DOHH2 (cell line): ENCODE results near the gene MED29.

Source experiments
- H3F3A ChIP-seq: fragments of 200-600 bp; sonication (generic), shearing (Covaris generic); 2 replicates; pipeline ENCODE4 v1.6.0; 2016; ENCODE audit warnings: antibody characterized with exemption, mild to moderate bottlenecking; ENCODE audit not compliant: control insufficient read depth, insufficient read depth
- H3K27ac ChIP-seq: fragments of 200-600 bp; sonication (generic); 2 replicates; pipeline ENCODE4 v1.5.1; 2014; ENCODE audit warnings: low read depth, mild to moderate bottlenecking, low read length, moderate library complexity
- H3K27me3 ChIP-seq: fragments of 200-600 bp; sonication (generic); 2 replicates; pipeline ENCODE4 v1.6.1; 2014; ENCODE audit warnings: mild to moderate bottlenecking, low read length, mixed read lengths; ENCODE audit not compliant: control insufficient read depth
- H3K36me3 ChIP-seq: fragments of 200-600 bp; sonication (generic); 2 replicates; pipeline ENCODE4 v1.6.1; 2014; ENCODE audit warnings: mild to moderate bottlenecking, low read length, moderate library complexity, mixed read lengths; ENCODE audit not compliant: control insufficient read depth
- H3K4me1 ChIP-seq: fragments of 200-600 bp; sonication (generic); 2 replicates; pipeline ENCODE4 v1.6.1; 2014; ENCODE audit warnings: mild to moderate bottlenecking, low read length, mixed read lengths; ENCODE audit not compliant: control insufficient read depth
- H3K4me2 ChIP-seq: fragments of 200-600 bp; sonication (generic); 2 replicates; pipeline ENCODE4 v1.6.0; 2014; ENCODE audit warnings: mild to moderate bottlenecking, low read length, moderate library complexity
- H3K4me3 ChIP-seq: fragments of 200-600 bp; sonication (generic); 2 replicates; pipeline ENCODE4 v1.5.1; 2014; ENCODE audit warnings: mild to moderate bottlenecking, low read length, mixed read lengths
- H3K79me2 ChIP-seq: fragments of 200-600 bp; sonication (generic); 2 replicates; pipeline ENCODE4 v1.6.1; 2014; ENCODE audit warnings: mild to moderate bottlenecking, low read length, mixed read lengths; ENCODE audit not compliant: control insufficient read depth
- H3K9me2 ChIP-seq: fragments of 200-600 bp; sonication (generic); replicated peaks from 2 replicates; pipeline ENCODE4 v1.6.1; 2014; ENCODE audit warnings: mild to moderate bottlenecking, low read length, mixed read lengths; ENCODE audit not compliant: control insufficient read depth
- H3K9me3 ChIP-seq: fragments of 200-600 bp; sonication (generic); 2 replicates; pipeline ENCODE4 v1.6.1; 2014; ENCODE audit warnings: antibody characterized with exemption, low read length, mixed read lengths; ENCODE audit not compliant: control insufficient read depth, insufficient read depth
- H4K20me1 ChIP-seq: fragments of 200-600 bp; sonication (generic); 2 replicates; pipeline ENCODE4 v1.6.0; 2014; ENCODE audit warnings: low read depth, mild to moderate bottlenecking, antibody characterized with exemption, low read length, moderate library complexity; ENCODE audit not compliant: control insufficient read depth, insufficient read depth
- EZH2phosphoT487 ChIP-seq: fragments of 200-600 bp; sonication (generic); IDR thresholded peaks from 2 replicates; pipeline ENCODE4 v1.6.1; 2017; ENCODE audit warnings: borderline replicate concordance, mild to moderate bottlenecking, antibody characterized with exemption, low read length, moderate library complexity, mixed read lengths
- TF ChIP-seq, protein P1 (sequence below): fragments of 200-600 bp; sonication (generic); IDR thresholded peaks from one replicate; pipeline ENCODE4 v1.5.1; 2014; ENCODE audit warnings: antibody characterized with exemption, mild to moderate bottlenecking, low read depth, low read length; ENCODE audit not compliant: poor library complexity, severe bottlenecking

MED29 gene

DNA sequence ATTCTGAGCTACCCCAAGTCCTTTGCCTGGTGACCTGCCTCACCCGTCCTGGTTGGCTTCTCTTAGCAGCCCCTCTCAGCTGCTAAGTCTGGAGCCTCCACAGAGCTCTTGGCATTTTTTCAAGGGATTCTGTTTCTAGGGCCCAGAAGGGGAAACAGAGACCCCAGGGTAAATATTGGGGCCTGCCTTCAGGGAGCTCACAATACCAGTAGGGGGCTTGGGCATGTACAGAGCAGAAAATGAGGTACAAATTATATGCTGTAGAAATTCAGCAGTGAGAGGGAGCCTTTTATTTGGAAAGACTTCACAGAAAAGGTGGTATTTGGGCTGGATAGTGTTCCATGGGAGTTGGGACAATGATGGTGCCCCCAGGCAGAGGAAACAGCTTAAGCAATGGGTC lies 45.2 kb upstream of the MED29 start:
- Histone ChIP-seq H3K4me1 (peaks cover 11% of the 10 kb centered on the region), H4K20me1 (peaks cover 27% of the 10 kb centered on the region; the same call in 1 of the 2 replicates), H3K27ac (no peak overlapping the region), H3F3A (no peaks in the 10 kb centered on the region), H3K4me2 (no peak overlapping the region), H3K36me3 (peaks cover 28% of the 10 kb centered on the region), H3K79me2 (peaks cover 61% of the 10 kb centered on the region), H3K9me3 (no peaks in the 10 kb centered on the region), H3K4me3 (no peak overlapping the region), H3K9me2 (no peaks in the 10 kb centered on the region), H3K27me3 (no peaks in the 10 kb centered on the region)
- no peak for TF ChIP-seq EZH2phosphoT487
- TF ChIP-seq, protein P1, sequence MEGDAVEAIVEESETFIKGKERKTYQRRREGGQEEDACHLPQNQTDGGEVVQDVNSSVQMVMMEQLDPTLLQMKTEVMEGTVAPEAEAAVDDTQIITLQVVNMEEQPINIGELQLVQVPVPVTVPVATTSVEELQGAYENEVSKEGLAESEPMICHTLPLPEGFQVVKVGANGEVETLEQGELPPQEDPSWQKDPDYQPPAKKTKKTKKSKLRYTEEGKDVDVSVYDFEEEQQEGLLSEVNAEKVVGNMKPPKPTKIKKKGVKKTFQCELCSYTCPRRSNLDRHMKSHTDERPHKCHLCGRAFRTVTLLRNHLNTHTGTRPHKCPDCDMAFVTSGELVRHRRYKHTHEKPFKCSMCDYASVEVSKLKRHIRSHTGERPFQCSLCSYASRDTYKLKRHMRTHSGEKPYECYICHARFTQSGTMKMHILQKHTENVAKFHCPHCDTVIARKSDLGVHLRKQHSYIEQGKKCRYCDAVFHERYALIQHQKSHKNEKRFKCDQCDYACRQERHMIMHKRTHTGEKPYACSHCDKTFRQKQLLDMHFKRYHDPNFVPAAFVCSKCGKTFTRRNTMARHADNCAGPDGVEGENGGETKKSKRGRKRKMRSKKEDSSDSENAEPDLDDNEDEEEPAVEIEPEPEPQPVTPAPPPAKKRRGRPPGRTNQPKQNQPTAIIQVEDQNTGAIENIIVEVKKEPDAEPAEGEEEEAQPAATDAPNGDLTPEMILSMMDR: peak; percentile 33

DNA sequence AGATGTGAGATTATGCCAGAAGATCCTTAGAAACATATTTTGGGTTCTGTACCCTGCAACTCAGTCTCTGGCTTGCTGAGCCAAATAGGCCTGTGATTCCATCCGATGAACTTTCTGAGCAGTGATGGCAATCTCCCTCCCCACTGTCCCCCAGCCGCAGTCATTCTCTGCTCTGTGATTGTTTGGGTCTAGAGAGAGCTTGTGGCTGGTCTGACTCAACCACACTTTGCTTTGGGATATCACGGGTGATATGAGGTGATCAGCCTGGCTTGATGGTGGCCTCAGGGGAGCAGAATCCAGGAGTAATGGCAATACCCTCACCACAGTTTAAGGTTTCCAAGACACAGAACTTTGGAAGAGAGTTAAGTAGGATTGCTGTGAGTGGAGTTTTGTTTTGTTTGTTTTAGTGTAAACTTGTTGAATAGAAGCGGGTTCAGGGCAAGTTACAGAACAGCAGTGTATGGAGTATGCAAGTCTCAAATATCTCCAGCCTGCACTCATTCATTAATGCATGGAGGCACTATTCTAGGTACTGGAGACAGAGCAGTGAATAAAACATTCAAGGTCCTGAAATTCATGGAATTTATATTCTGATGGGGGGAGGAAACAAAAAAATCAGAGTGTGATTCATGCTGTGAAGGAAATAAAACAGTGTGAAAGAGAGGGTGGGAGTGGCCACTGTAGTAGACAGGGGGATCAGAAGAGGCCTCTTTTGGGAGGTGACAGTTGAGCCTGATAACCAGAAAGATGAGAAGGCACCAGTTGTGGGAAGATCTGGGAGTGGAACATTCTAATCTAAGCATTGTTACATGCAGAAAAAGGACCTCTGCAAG lies 43.6 kb upstream of the MED29 start:
- peaks cover 27% of the 10 kb centered on the region; the same call in 1 of the 2 replicates for H4K20me1 ChIP-seq
- H3K27ac ChIP-seq: no peak overlapping the region
- no peaks in the 10 kb centered on the region for H3F3A ChIP-seq
- TF ChIP-seq EZH2phosphoT487: no peak
- TF ChIP-seq, protein P1: no peak
- H3K9me2 ChIP-seq: no peaks in the 10 kb centered on the region
- peaks cover 10% of the 10 kb centered on the region for H3K4me1 ChIP-seq
- H3K4me2 ChIP-seq: no peak overlapping the region
- H3K27me3 ChIP-seq: no peaks in the 10 kb centered on the region
- peaks cover 59% of the 10 kb centered on the region for H3K79me2 ChIP-seq
- H3K36me3 ChIP-seq: peaks cover 40% of the 10 kb centered on the region
- no peak overlapping the region for H3K4me3 ChIP-seq
- no peaks in the 10 kb centered on the region for H3K9me3 ChIP-seq

DNA sequence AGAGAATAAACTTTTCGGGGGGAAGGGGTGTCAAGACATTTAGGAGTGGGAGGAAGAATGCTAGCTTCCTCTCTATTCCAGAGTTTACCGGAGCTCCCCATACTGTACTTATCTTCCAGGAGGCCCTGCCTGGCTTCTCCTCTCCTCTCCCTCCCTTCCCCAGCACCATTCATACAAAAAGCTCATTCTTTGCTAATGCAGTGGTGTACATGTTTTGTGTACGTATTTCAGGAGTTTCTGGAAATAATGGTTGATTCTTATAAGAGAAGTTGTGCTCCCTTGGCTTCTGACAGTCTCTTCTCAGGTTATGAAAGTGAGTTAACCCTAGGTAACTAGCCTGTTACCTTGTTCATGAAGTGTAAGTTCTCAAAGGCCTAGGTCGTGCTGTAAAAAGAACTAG lies 41.9 kb upstream of the MED29 start:
- Histone ChIP-seq H3K36me3 (peaks cover 49% of the 10 kb centered on the region), H3K4me3 (no peak overlapping the region), H3K79me2 (peaks cover 41% of the 10 kb centered on the region), H3K9me2 (no peaks in the 10 kb centered on the region), H3K4me1 (no peaks in the 10 kb centered on the region), H3K27me3 (no peaks in the 10 kb centered on the region), H3K27ac (no peak overlapping the region), H3F3A (no peaks in the 10 kb centered on the region), H4K20me1 (peaks cover 15% of the 10 kb centered on the region; the same call in 1 of the 2 replicates), H3K4me2 (no peak overlapping the region), H3K9me3 (no peaks in the 10 kb centered on the region)
- TF ChIP-seq, protein P1: no peak
- no peak for TF ChIP-seq EZH2phosphoT487
